ENCODE measurements around the gene TMEM205.

TMEM205 gene

GRCh38 chr19:11377756-11378155 is 31.7 kb upstream of the TMEM205 start:
- peaks cover 8% of the 10 kb centered on the region for H3K27me3 Mint-ChIP-seq (ENCODE audit: low read depth)
- H3K36me3 Mint-ChIP-seq (ENCODE audit: low read depth): peaks cover 16% of the 10 kb centered on the region
- H3K4me3 Mint-ChIP-seq: no peak overlapping the region
- no peaks in the 10 kb centered on the region for H3K9me3 Mint-ChIP-seq
- H3K4me1 Mint-ChIP-seq (ENCODE audit: low read depth): peaks cover 38% of the 10 kb centered on the region
- DNase-seq (ENCODE audit: low spot score): no peak
- no peak overlapping the region for H3K27ac Mint-ChIP-seq

DNA sequence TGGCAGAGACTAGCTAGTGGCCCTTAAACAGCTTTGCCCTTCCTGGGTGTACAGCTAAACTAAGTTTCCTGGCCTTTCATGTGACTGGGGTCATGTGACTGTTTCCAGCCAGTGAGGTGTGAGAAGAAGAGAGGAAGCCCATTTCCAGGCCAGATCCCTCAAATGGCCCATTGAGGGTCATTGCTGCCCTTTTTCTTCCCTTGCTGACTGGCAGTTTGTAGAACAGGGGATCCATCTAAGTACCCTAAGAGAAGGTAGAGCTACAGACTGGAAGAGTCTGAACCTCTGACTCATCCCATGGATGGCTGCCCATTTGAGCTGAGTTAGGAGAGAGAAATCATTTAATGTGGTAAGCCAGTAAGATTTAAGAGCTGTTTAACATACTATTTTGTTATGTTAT is 31.2 kb upstream of the TMEM205 start:
- Mint-ChIP-seq H3K27ac (peak overlapping the region; percentile 91), H3K36me3 (ENCODE audit: low read depth) (peaks cover 16% of the 10 kb centered on the region), H3K4me1 (ENCODE audit: low read depth) (peaks cover 36% of the 10 kb centered on the region), H3K27me3 (ENCODE audit: low read depth) (peaks cover 6% of the 10 kb centered on the region), H3K9me3 (no peaks in the 10 kb centered on the region), H3K4me3 (peak overlapping the region; percentile 78)
- peak; percentile 36 for DNase-seq (ENCODE audit: low spot score)

- H3K27me3 Mint-ChIP-seq (ENCODE audit: low read depth): no peaks in the 10 kb centered on the region
- DNase-seq (ENCODE audit: low spot score): peak; percentile 72
- H3K36me3 Mint-ChIP-seq (ENCODE audit: low read depth): peaks cover 20% of the 10 kb centered on the region
- H3K27ac Mint-ChIP-seq: no peak overlapping the region
- no peak overlapping the region for H3K4me3 Mint-ChIP-seq
- H3K4me1 Mint-ChIP-seq (ENCODE audit: low read depth): peaks cover 28% of the 10 kb centered on the region
- no peaks in the 10 kb centered on the region for H3K9me3 Mint-ChIP-seq
These were observed 29.3 kb upstream of the TMEM205 start for GRCh38 chr19:11375143-11375948.

GRCh38 chr19:11374433-11375142 is 28.5 kb upstream of the TMEM205 start, which contains the start of gene SWSAP1:
TSS of gene SWSAP1 (plus strand) at chr19:11374666. CDS start at chr19:11374681, 15 bp downstream.
- Mint-ChIP-seq H3K4me1 (ENCODE audit: low read depth) (peaks cover 22% of the 10 kb centered on the region), H3K36me3 (ENCODE audit: low read depth) (peaks cover 18% of the 10 kb centered on the region), H3K9me3 (no peaks in the 10 kb centered on the region), H3K27ac (no peak within 1 kb of the TSS), H3K4me3 (no peak within 1 kb of the TSS), H3K27me3 (ENCODE audit: low read depth) (no peaks in the 10 kb centered on the region)
- DNase-seq (ENCODE audit: low spot score): peak; percentile 97

DNA sequence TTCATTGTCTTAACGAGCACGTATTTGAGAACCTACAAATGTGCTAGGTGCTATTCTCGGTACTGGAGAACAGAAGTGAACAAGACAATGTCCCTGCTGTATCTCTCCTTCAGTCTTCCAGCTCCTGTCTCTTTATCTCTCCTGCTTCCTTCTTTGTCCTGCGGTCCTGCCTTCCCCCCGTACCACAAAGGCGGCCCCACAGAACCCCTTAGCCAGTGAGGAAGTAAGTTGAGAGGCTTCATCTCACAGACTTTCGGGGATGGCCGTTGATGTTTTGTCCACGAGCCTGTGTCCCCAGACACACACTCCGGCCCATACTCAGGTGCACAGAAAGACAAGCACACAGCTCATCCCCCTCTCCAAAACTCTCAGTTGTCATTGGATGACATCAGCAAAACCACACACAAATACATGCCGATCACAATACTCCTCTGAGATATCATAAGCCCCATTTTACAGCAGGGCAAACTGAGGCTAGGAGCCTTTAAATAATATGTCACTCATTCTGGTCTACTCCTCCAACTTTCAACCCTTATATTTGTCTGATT is 27.9 kb upstream of the TMEM205 start:
- no peak for DNase-seq (ENCODE audit: low spot score)
- Mint-ChIP-seq H3K27me3 (ENCODE audit: low read depth) (no peaks in the 10 kb centered on the region), H3K27ac (no peak overlapping the region), H3K4me1 (ENCODE audit: low read depth) (peaks cover 20% of the 10 kb centered on the region), H3K36me3 (ENCODE audit: low read depth) (peaks cover 18% of the 10 kb centered on the region), H3K9me3 (no peaks in the 10 kb centered on the region), H3K4me3 (no peak overlapping the region)

DNA sequence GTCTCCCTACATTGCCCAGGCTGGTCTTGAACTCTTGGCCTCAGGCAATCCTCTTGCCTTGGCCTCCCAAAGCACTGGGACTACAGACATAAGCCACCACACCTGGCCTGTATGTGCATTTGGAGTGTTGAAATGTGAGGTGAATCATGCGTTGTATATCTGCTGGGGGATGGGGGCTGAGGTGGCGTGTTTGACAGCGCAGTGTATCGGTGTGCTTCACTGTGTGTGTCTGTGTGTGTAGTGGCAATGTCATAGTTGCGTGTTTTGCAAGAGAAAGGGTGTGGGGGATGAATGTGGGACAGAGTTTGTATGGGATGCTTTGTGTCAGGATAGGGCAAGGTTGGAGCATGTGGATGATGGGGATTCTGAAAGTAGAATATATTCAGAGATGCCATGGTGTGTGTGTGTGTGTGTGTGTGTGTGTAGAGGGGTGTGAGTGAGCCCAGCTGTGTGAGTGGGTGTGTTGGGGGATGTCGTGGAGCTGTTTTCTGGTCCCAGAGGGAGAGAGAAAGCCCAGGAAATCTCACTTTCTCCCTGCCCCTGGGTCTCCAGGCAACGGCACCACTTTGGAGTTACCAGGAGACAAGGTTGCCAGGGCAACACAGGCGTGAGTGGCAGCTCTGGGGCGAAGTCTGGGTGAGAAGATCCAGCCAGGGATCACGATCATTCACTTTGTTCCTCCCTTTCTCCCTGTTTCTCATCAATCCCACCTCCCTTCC is 27.3 kb upstream of the TMEM205 start:
- Mint-ChIP-seq H3K9me3 (no peaks in the 10 kb centered on the region), H3K36me3 (ENCODE audit: low read depth) (peaks cover 14% of the 10 kb centered on the region), H3K4me1 (ENCODE audit: low read depth) (peaks cover 18% of the 10 kb centered on the region), H3K27me3 (ENCODE audit: low read depth) (no peaks in the 10 kb centered on the region), H3K4me3 (no peak overlapping the region), H3K27ac (no peak overlapping the region)
- no peak for DNase-seq (ENCODE audit: low spot score)

DNA sequence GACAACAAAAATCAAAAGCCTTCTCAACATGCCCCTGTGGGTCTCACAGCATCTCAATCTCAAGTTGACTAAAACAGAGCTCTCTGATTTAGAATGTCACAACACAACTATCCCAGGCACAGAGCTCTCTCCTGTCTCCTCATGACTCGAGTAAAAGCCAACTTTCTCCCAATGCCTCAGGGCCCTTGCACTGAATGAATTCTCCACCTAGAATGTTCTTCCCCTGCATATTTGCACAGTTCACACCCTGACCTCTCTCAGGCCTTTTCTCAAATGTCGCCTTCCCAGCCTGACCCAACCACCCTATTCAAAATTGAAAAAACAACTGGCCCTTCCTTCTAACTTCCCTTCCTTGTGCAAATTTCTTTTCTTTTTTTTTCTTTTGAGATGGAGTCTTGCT is 24.7 kb upstream of the TMEM205 start:
- Mint-ChIP-seq H3K9me3 (no peaks in the 10 kb centered on the region), H3K27me3 (ENCODE audit: low read depth) (no peaks in the 10 kb centered on the region), H3K27ac (no peak overlapping the region), H3K36me3 (ENCODE audit: low read depth) (peaks cover 6% of the 10 kb centered on the region), H3K4me3 (no peak overlapping the region), H3K4me1 (ENCODE audit: low read depth) (peaks cover 5% of the 10 kb centered on the region)
- DNase-seq (ENCODE audit: low spot score): no peak

- H3K27ac Mint-ChIP-seq: no peak overlapping the region
- H3K9me3 Mint-ChIP-seq: no peaks in the 10 kb centered on the region
- DNase-seq (ENCODE audit: low spot score): no peak
- peaks cover 6% of the 10 kb centered on the region for H3K36me3 Mint-ChIP-seq (ENCODE audit: low read depth)
- no peak overlapping the region for H3K4me3 Mint-ChIP-seq
- H3K27me3 Mint-ChIP-seq (ENCODE audit: low read depth): no peaks in the 10 kb centered on the region
- H3K4me1 Mint-ChIP-seq (ENCODE audit: low read depth): no peaks in the 10 kb centered on the region
These were observed 21.5 kb upstream of the TMEM205 start for GRCh38 chr19:11367528-11367927.

GRCh38 chr19:11365557-11366117 is 19.6 kb upstream of the TMEM205 start:
- Mint-ChIP-seq H3K4me3 (no peak overlapping the region), H3K36me3 (ENCODE audit: low read depth) (peaks cover 2% of the 10 kb centered on the region), H3K9me3 (no peaks in the 10 kb centered on the region), H3K27me3 (ENCODE audit: low read depth) (no peaks in the 10 kb centered on the region), H3K4me1 (ENCODE audit: low read depth) (no peaks in the 10 kb centered on the region), H3K27ac (no peak overlapping the region)
- DNase-seq (ENCODE audit: low spot score): no peak

DNA sequence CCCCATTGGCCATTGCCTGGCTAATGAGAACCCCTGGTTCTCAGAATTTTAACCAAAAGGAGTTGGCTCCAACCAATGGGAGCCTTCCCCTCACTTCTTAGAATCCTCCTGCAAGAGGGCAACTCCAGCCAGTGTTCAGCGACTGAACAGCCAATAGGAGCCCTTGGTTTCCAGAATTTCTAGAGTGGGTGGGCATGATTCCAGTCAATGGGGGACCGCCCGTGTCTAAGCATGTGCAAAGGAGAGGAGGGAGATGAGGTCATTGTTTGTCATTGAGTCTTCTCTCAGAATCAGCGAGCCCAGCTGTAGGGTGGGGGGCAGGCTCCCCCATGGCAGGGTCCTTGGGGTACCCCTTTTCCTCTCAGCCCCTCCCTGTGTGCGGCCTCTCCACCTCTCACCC is 18.9 kb upstream of the TMEM205 start:
- Mint-ChIP-seq H3K4me1 (ENCODE audit: low read depth) (no peaks in the 10 kb centered on the region), H3K4me3 (no peak overlapping the region), H3K27me3 (ENCODE audit: low read depth) (no peaks in the 10 kb centered on the region), H3K36me3 (ENCODE audit: low read depth) (peaks cover 1% of the 10 kb centered on the region), H3K9me3 (no peaks in the 10 kb centered on the region), H3K27ac (no peak overlapping the region)
- no peak for DNase-seq (ENCODE audit: low spot score)

DNA sequence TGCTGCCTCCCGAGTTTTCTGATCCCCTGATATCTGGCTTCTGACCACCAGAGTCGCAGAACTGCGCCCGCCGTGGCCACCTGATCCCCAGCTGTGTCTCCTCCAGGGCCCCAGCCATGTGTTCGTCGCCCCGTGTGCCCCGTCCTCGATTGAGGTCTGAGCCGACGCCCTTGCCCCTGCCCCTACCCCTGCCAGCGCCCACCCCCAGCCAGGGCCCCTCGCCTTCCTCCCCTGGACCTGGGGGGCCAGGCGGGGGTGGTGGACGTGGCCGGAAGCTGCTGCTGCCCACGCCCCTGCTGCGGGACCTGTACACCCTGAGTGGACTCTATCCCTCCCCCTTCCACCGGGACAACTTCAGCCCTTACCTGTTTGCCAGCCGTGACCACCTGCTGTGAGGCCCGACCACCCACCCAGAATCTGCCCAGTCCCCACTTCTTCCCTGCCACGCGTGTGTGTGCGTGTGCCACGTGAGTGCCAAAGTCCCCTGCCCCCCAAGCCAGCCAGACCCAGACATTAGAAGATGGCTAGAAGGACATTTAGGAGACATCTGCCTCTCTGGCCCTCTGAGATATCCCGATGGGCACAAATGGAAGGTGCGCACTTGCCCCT is 18.3 kb upstream of the TMEM205 start:
- Mint-ChIP-seq H3K4me1 (ENCODE audit: low read depth) (no peaks in the 10 kb centered on the region), H3K27ac (no peak overlapping the region)

DNA sequence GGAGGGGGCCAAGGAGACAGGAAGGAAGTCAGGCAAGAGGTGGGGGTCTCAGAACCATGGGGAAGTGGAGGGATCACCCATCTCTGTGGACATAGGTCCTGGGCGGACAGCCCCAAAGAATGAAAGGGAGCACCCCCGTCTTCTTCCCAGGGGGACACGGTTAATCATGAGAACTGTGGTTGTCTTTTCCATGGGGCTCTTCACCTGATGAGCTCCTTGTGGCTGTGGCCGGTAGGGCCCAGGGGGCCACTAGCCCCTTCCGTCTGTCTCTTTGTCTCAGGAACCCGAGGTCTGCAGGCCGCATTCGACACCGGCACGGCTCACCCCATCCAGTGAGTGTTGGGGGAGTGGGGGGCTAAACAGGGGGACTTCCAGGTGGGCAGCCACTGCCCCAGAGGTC is 17.8 kb upstream of the TMEM205 start:
- H3K36me3 Mint-ChIP-seq (ENCODE audit: low read depth): peaks cover 1% of the 10 kb centered on the region
- DNase-seq (ENCODE audit: low spot score): no peak
- no peaks in the 10 kb centered on the region for H3K27me3 Mint-ChIP-seq (ENCODE audit: low read depth)
- no peak overlapping the region for H3K27ac Mint-ChIP-seq
- H3K4me3 Mint-ChIP-seq: no peak overlapping the region
- H3K9me3 Mint-ChIP-seq: no peaks in the 10 kb centered on the region
- no peaks in the 10 kb centered on the region for H3K4me1 Mint-ChIP-seq (ENCODE audit: low read depth)

More for the DNA sequence above, 18.3 kb upstream of the TMEM205 start:
- H3K4me3 Mint-ChIP-seq: no peak overlapping the region
- peaks cover 1% of the 10 kb centered on the region for H3K36me3 Mint-ChIP-seq (ENCODE audit: low read depth)
- no peaks in the 10 kb centered on the region for H3K27me3 Mint-ChIP-seq (ENCODE audit: low read depth)
- DNase-seq (ENCODE audit: low spot score): no peak
- H3K9me3 Mint-ChIP-seq: no peaks in the 10 kb centered on the region

Data from T-helper 2 cell treated with Interferon-gamma antibody and Interleukin-4, amounts not matched to agents 5 μg/mL and 100 μg/mL, for 36 hours (primary cell).